HEK293 (cell line): ENCODE measurements around the gene PPM1G.

ENCODE experiments used
- EGR2 ChIP-seq: fragments of 450-650 bp; formaldehyde crosslinking; IDR thresholded peaks from 2 replicates; pipeline ENCODE4 v1.5.1; 2016; ENCODE audit warnings: low read depth, missing biosample characterization, missing genetic modification characterization
- KLF1 ChIP-seq: fragments of 450-650 bp; formaldehyde crosslinking; IDR thresholded peaks from 2 replicates; pipeline ENCODE4 v1.5.1; 2016; ENCODE audit warnings: missing biosample characterization, missing genetic modification characterization
- SCRT1 ChIP-seq: fragments of 450-650 bp; formaldehyde crosslinking; IDR thresholded peaks from 2 replicates; pipeline ENCODE4 v1.5.1; 2016; ENCODE audit warnings: missing biosample characterization, missing genetic modification characterization, borderline replicate concordance
- SP3 ChIP-seq: fragments of 450-650 bp; formaldehyde crosslinking; IDR thresholded peaks from 2 replicates; pipeline ENCODE4 v1.5.1; 2016; ENCODE audit warnings: missing biosample characterization, missing genetic modification characterization
- SP7 ChIP-seq: fragments of 450-650 bp; formaldehyde crosslinking; IDR thresholded peaks from 2 replicates; pipeline ENCODE4 v1.5.1; 2016; ENCODE audit warnings: missing biosample characterization, missing genetic modification characterization
- YY1 ChIP-seq: fragments of 450-650 bp; formaldehyde crosslinking; IDR thresholded peaks from 2 replicates; pipeline ENCODE4 v1.5.1; 2018; ENCODE audit warnings: missing biosample characterization, missing genetic modification characterization
- YY2 ChIP-seq: fragments of 450-650 bp; formaldehyde crosslinking; IDR thresholded peaks from 2 replicates; pipeline ENCODE4 v1.5.1; 2016; ENCODE audit warnings: missing biosample characterization, missing genetic modification characterization
- ZBTB1 ChIP-seq: fragments of 450-650 bp; formaldehyde crosslinking; IDR thresholded peaks from 2 replicates; pipeline ENCODE4 v1.5.1; 2016; ENCODE audit warnings: missing biosample characterization, missing genetic modification characterization
- ZBTB8A ChIP-seq: fragments of 450-650 bp; formaldehyde crosslinking; IDR thresholded peaks from 2 replicates; pipeline ENCODE4 v1.5.1; 2016; ENCODE audit warnings: missing biosample characterization, missing genetic modification characterization
- ZIC2 ChIP-seq: fragments of 450-650 bp; formaldehyde crosslinking; IDR thresholded peaks from 2 replicates; pipeline ENCODE4 v1.5.1; 2016; ENCODE audit warnings: missing biosample characterization, missing genetic modification characterization
- ZNF112 ChIP-seq: fragments of 450-650 bp; formaldehyde crosslinking; IDR thresholded peaks from 2 replicates; pipeline ENCODE4 v1.5.0; 2017; ENCODE audit warnings: missing biosample characterization, missing genetic modification characterization
- ZNF121 ChIP-seq: fragments of 450-650 bp; formaldehyde crosslinking; IDR thresholded peaks from 2 replicates; pipeline ENCODE4 v1.5.1; 2016; ENCODE audit warnings: missing biosample characterization, missing genetic modification characterization
- ZNF140 ChIP-seq: fragments of 450-650 bp; formaldehyde crosslinking; IDR thresholded peaks from 2 replicates; pipeline ENCODE4 v1.5.1; 2016; ENCODE audit warnings: missing biosample characterization, missing genetic modification characterization
- ZNF155 ChIP-seq: fragments of 450-650 bp; formaldehyde crosslinking; IDR thresholded peaks from 2 replicates; pipeline ENCODE4 v1.5.1; 2016; ENCODE audit warnings: missing biosample characterization, missing genetic modification characterization
- ZNF223 ChIP-seq: fragments of 450-650 bp; formaldehyde crosslinking; IDR thresholded peaks from 2 replicates; pipeline ENCODE4 v1.5.1; 2016; ENCODE audit warnings: missing biosample characterization, missing genetic modification characterization
- ZNF23 ChIP-seq: fragments of 450-650 bp; formaldehyde crosslinking; IDR thresholded peaks from 2 replicates; pipeline ENCODE4 v1.5.1; 2016; ENCODE audit warnings: missing biosample characterization, missing genetic modification characterization, borderline replicate concordance
- ZNF248 ChIP-seq: fragments of 450-650 bp; formaldehyde crosslinking; IDR thresholded peaks from 2 replicates; pipeline ENCODE4 v1.5.1; 2017; ENCODE audit warnings: missing biosample characterization, missing genetic modification characterization
- ZNF302 ChIP-seq: fragments of 450-650 bp; formaldehyde crosslinking; IDR thresholded peaks from 2 replicates; pipeline ENCODE4 v1.5.1; 2016; ENCODE audit warnings: missing biosample characterization, missing genetic modification characterization, low read depth
- ZNF37A ChIP-seq: fragments of 450-650 bp; IDR thresholded peaks from 2 replicates; pipeline ENCODE4 v1.5.1; 2018; ENCODE audit warnings: missing biosample characterization, missing genetic modification characterization
- ZNF501 ChIP-seq: fragments of 450-650 bp; formaldehyde crosslinking; IDR thresholded peaks from 2 replicates; pipeline ENCODE4 v1.5.1; 2016; ENCODE audit warnings: missing biosample characterization, missing genetic modification characterization
- ZNF521 ChIP-seq: fragments of 450-650 bp; formaldehyde crosslinking; IDR thresholded peaks from 2 replicates; pipeline ENCODE4 v1.5.1; 2017; ENCODE audit warnings: missing biosample characterization, mild to moderate bottlenecking, missing genetic modification characterization
- ZNF530 ChIP-seq: fragments of 450-650 bp; formaldehyde crosslinking; IDR thresholded peaks from 2 replicates; pipeline ENCODE4 v1.5.1; 2016; ENCODE audit warnings: low read depth, missing biosample characterization, missing genetic modification characterization
- ZNF596 ChIP-seq: fragments of 450-650 bp; IDR thresholded peaks from 2 replicates; pipeline ENCODE4 v1.5.0; 2018; ENCODE audit warnings: missing biosample characterization, mild to moderate bottlenecking, missing genetic modification characterization, moderate library complexity
- ZNF610 ChIP-seq: fragments of 450-650 bp; formaldehyde crosslinking; IDR thresholded peaks from 2 replicates; pipeline ENCODE4 v1.5.1; 2016; ENCODE audit warnings: missing biosample characterization, missing genetic modification characterization, borderline replicate concordance
- ZNF629 ChIP-seq: fragments of 450-650 bp; formaldehyde crosslinking; IDR thresholded peaks from 2 replicates; pipeline ENCODE4 v1.5.1; 2017; ENCODE audit warnings: missing biosample characterization, missing genetic modification characterization
- ZNF677 ChIP-seq: fragments of 450-650 bp; IDR thresholded peaks from 2 replicates; pipeline ENCODE4 v1.5.0; 2018; ENCODE audit warnings: missing biosample characterization, mild to moderate bottlenecking, missing genetic modification characterization, moderate library complexity
- ZNF76 ChIP-seq: fragments of 450-650 bp; formaldehyde crosslinking; IDR thresholded peaks from 2 replicates; pipeline ENCODE4; 2016; ENCODE audit warnings: low read depth, missing biosample characterization, missing genetic modification characterization, borderline replicate concordance
- ZNF776 ChIP-seq: fragments of 450-650 bp; formaldehyde crosslinking; IDR thresholded peaks from 2 replicates; pipeline ENCODE4 v1.5.0; 2017; ENCODE audit warnings: missing biosample characterization, missing genetic modification characterization, borderline replicate concordance
- ZSCAN23 ChIP-seq: fragments of 450-650 bp; formaldehyde crosslinking; IDR thresholded peaks from 2 replicates; pipeline ENCODE4 v1.5.1; 2016; ENCODE audit warnings: missing biosample characterization, missing genetic modification characterization
- TF ChIP-seq, protein P1 (sequence below): fragments of 450-650 bp; formaldehyde crosslinking; conservative IDR thresholded peaks from 2 replicates; pipeline ENCODE4 v1.5.1; 2016; ENCODE audit warnings: low read depth, missing biosample characterization, missing genetic modification characterization
- TF ChIP-seq, protein P2 (sequence below): fragments of 450-650 bp; formaldehyde crosslinking; IDR thresholded peaks from 2 replicates; pipeline ENCODE4 v1.5.1; 2017; ENCODE audit warnings: missing biosample characterization, missing genetic modification characterization
- TF ChIP-seq, protein P3 (sequence below): fragments of 450-650 bp; formaldehyde crosslinking; IDR thresholded peaks from 2 replicates; pipeline ENCODE4 v1.5.1; 2016; ENCODE audit warnings: missing biosample characterization, missing genetic modification characterization, low read depth
- TF ChIP-seq, protein P4 (sequence below): fragments of 450-650 bp; formaldehyde crosslinking; IDR thresholded peaks from 2 replicates; pipeline ENCODE4 v1.5.1; 2016; ENCODE audit warnings: missing biosample characterization, missing genetic modification characterization

PPM1G gene

DNA sequence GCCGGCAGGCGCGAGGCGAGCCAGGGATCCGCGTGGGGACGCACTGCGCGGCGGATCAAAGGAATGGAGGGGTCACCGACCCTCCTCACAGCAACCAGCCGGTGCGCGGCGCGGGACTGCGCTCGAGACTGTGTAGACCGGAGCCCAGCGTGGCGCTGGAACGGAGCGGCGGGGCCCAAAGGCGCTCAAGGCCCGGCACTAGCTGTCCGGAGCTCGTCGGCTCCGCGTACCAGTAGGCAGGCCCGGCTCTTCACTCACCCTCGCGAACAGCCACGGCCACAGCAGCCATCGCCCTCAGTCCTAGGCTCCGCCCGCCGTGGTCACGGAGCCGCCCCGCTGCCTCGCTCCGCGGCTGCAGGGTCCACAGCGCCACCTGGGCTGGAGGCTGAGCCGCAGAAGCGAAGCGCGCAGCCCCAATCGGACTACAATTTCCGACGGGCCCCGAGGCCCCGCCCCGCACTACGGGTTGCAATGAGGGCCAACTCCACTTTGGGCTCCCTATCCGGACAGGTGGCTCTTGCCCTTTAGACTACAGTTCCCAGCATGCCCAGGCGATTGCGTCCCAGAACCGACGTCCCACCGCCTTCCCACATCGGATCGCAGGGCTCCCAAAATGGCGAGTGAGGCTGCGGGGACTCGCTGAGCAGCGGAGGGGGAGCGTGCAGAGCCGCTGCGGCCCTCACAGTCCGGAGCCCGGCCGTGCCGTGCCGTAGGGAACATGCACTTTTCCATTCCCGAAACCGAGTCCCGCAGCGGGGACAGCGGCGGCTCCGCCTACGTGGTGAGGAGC is 39.2 kb downstream of the PPM1G start, which contains the start of the genes EIF2B4 and SNX17 (continued):
- TF ChIP-seq ZNF37A (tag by site-specific recombination) (no peak), ZNF140 (tag by site-specific recombination) (no peak), EGR2 (tag by site-specific recombination) (peak; percentile 41; the same call in 1 of the 2 replicates), ZNF112 (tag by site-specific recombination) (no peak), ZNF776 (tag by site-specific recombination) (no peak), SP3 (peak; percentile 100), ZNF610 (peak; percentile 21; the same call in 1 of the 2 replicates), SP7 (tag by site-specific recombination) (peak; percentile 72), ZNF596 (tag by site-specific recombination) (no peak), ZNF677 (tag by site-specific recombination) (no peak), YY2 (tag by site-specific recombination) (peak; percentile 87), ZNF121 (tag by site-specific recombination) (peak; percentile 68; the same call in 1 of the 2 replicates), ZSCAN23 (tag by site-specific recombination) (0 out of 2 replicates have a peak, but pooled peaks have one; percentile 38), SCRT1 (peak; percentile 88), ZNF530 (tag by site-specific recombination) (no peak), ZNF223 (tag by site-specific recombination) (no peak), ZNF76 (tag by site-specific recombination) (peak; percentile 99), YY1 (tag by site-specific recombination) (peak; percentile 89), ZBTB8A (tag by site-specific recombination) (peak; percentile 65), ZNF302 (tag by site-specific recombination) (no peak), ZNF23 (no peak), ZNF155 (tag by site-specific recombination) (no peak), ZNF501 (tag by site-specific recombination) (peak; percentile 94), ZBTB1 (tag by site-specific recombination) (peak; percentile 11; the same call in 1 of the 2 replicates), ZNF248 (no peak), ZNF521 (tag by site-specific recombination) (no peak), ZIC2 (tag by site-specific recombination) (peak; percentile 51; the same call in 1 of the 2 replicates), KLF1 (tag by site-specific recombination) (no peak; the same call in 1 of the 2 replicates), ZNF629 (peak; percentile 82)
- TF ChIP-seq, protein P1, sequence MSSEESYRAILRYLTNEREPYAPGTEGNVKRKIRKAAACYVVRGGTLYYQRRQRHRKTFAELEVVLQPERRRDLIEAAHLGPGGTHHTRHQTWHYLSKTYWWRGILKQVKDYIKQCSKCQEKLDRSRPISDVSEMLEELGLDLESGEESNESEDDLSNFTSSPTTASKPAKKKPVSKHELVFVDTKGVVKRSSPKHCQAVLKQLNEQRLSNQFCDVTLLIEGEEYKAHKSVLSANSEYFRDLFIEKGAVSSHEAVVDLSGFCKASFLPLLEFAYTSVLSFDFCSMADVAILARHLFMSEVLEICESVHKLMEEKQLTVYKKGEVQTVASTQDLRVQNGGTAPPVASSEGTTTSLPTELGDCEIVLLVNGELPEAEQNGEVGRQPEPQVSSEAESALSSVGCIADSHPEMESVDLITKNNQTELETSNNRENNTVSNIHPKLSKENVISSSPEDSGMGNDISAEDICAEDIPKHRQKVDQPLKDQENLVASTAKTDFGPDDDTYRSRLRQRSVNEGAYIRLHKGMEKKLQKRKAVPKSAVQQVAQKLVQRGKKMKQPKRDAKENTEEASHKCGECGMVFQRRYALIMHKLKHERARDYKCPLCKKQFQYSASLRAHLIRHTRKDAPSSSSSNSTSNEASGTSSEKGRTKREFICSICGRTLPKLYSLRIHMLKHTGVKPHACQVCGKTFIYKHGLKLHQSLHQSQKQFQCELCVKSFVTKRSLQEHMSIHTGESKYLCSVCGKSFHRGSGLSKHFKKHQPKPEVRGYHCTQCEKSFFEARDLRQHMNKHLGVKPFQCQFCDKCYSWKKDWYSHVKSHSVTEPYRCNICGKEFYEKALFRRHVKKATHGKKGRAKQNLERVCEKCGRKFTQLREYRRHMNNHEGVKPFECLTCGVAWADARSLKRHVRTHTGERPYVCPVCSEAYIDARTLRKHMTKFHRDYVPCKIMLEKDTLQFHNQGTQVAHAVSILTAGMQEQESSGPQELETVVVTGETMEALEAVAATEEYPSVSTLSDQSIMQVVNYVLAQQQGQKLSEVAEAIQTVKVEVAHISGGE (tag by site-specific recombination): peak; percentile 91
- TF ChIP-seq, protein P2, sequence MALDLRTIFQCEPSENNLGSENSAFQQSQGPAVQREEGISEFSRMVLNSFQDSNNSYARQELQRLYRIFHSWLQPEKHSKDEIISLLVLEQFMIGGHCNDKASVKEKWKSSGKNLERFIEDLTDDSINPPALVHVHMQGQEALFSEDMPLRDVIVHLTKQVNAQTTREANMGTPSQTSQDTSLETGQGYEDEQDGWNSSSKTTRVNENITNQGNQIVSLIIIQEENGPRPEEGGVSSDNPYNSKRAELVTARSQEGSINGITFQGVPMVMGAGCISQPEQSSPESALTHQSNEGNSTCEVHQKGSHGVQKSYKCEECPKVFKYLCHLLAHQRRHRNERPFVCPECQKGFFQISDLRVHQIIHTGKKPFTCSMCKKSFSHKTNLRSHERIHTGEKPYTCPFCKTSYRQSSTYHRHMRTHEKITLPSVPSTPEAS: peak; percentile 41
- TF ChIP-seq, protein P3, sequence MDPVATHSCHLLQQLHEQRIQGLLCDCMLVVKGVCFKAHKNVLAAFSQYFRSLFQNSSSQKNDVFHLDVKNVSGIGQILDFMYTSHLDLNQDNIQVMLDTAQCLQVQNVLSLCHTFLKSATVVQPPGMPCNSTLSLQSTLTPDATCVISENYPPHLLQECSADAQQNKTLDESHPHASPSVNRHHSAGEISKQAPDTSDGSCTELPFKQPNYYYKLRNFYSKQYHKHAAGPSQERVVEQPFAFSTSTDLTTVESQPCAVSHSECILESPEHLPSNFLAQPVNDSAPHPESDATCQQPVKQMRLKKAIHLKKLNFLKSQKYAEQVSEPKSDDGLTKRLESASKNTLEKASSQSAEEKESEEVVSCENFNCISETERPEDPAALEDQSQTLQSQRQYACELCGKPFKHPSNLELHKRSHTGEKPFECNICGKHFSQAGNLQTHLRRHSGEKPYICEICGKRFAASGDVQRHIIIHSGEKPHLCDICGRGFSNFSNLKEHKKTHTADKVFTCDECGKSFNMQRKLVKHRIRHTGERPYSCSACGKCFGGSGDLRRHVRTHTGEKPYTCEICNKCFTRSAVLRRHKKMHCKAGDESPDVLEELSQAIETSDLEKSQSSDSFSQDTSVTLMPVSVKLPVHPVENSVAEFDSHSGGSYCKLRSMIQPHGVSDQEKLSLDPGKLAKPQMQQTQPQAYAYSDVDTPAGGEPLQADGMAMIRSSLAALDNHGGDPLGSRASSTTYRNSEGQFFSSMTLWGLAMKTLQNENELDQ (tag by site-specific recombination): no peak
- TF ChIP-seq, protein P4, sequence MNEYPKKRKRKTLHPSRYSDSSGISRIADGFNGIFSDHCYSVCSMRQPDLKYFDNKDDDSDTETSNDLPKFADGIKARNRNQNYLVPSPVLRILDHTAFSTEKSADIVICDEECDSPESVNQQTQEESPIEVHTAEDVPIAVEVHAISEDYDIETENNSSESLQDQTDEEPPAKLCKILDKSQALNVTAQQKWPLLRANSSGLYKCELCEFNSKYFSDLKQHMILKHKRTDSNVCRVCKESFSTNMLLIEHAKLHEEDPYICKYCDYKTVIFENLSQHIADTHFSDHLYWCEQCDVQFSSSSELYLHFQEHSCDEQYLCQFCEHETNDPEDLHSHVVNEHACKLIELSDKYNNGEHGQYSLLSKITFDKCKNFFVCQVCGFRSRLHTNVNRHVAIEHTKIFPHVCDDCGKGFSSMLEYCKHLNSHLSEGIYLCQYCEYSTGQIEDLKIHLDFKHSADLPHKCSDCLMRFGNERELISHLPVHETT (tag by site-specific recombination): peak; percentile 80; the same call in 1 of the 2 replicates
